ENCODE measurements around the gene MMP2.

DNA sequence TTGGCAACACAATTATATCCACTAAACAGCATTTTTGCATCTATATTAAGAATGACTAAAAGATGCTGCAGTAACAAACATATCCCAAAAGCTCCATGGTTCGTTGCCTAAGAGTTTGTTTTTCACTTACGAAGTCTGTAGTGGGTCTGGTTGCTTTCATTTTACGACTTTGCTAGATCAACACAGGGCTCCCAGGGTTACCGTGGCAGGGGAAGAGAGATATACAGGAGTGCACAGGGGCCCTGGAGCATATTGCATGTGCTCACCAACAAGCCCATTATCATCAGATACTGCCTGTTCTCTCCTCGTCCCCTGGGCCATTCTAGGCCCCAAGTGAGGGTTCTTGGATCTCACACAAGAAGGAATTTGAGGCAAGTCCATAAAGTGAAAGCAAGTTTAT lies 3.1 kb upstream of the MMP2 start:
- no peak for TF ChIP-seq EZH2 (IDR thresholded peaks at IDR 0.05; ENCODE audit: borderline replicate concordance)
- TF ChIP-seq EZH2phosphoT487 (IDR thresholded peaks at IDR 0.05; ENCODE audit: low read depth, severe bottlenecking, unreplicated experiment): no peak
- TF ChIP-seq, protein P1, sequence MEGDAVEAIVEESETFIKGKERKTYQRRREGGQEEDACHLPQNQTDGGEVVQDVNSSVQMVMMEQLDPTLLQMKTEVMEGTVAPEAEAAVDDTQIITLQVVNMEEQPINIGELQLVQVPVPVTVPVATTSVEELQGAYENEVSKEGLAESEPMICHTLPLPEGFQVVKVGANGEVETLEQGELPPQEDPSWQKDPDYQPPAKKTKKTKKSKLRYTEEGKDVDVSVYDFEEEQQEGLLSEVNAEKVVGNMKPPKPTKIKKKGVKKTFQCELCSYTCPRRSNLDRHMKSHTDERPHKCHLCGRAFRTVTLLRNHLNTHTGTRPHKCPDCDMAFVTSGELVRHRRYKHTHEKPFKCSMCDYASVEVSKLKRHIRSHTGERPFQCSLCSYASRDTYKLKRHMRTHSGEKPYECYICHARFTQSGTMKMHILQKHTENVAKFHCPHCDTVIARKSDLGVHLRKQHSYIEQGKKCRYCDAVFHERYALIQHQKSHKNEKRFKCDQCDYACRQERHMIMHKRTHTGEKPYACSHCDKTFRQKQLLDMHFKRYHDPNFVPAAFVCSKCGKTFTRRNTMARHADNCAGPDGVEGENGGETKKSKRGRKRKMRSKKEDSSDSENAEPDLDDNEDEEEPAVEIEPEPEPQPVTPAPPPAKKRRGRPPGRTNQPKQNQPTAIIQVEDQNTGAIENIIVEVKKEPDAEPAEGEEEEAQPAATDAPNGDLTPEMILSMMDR (IDR thresholded peaks at IDR 0.05; ENCODE audit: poor library complexity): no peak
